HG03039 (cell line): ENCODE measurements around the gene SLC38A10.

Experiments used
- ATAC-seq: cut with Tn5 transposase; IDR thresholded peaks from one replicate; pipeline ENCODE4 v1.9.1; 2021; ENCODE audit warnings: mild to moderate bottlenecking, moderate library complexity; ENCODE audit not compliant: unreplicated experiment

Gene SLC38A10

DNA sequence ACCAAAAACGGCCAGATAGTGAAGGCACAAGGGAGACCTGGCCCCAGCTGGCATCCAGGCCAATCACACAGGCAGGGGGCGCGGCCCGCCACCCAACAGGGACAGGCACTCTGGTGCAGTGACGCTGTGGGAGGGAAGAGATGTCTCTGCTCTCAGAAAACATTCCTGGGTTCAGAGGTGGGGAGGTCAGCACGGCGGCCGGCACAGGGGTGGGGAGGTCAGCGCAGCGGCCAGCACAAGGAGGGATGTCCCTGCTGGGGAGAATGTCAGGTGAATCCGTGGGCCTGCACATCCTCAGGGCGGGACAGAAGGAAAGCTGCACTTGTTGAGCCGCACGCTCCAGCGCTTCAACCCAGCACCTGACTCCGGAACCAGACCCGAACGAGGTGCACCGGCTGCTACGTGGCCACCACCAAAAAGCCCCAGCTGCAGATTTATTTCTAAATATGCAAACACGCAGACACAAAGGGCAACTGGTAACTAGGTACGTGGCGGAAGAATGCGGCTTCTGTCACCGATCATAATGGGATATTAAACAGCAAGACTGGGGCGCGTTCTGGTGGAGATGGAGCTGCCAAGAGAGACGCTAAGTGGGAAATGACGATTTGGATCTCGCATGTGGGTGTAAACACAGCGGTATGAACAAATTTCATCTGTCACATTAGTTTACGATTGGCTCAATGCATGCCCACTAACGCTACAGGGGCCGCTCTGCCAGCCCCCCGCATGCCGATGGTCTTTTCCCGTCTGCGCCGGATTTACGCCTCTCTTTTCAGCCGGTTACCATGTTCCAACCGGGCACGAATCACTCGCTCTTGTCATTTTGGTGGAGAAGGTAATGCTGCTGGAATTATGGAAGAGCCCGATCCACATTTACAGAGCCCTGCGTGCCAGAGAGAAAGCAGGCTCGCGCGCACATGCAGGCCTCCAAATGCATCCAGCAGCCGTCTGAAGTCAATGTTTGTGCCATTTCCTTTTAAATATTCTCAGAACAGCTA, 15.5 kb downstream of the SLC38A10 start:
- ATAC-seq, result no peak

DNA sequence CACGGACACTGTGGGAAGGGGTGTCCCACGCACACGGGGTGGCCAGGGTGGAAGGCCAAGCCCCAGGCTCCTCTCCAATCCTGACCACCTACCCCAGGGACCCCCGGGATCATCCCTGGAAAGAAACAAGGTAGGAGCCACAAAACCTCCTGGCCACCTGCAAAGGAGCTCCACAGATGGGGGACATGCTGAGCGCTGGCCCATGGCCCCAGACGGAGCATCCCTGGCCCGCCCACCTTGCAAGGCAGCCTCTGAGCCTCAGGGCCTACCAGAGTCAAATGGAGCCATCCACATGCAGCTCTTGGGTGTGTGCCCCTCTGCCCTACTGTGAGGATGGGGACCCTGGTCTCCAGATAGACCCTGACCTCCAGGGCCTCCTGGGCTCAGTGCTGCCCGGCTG, 16.3 kb downstream of the SLC38A10 start:
- no peak for ATAC-seq

DNA sequence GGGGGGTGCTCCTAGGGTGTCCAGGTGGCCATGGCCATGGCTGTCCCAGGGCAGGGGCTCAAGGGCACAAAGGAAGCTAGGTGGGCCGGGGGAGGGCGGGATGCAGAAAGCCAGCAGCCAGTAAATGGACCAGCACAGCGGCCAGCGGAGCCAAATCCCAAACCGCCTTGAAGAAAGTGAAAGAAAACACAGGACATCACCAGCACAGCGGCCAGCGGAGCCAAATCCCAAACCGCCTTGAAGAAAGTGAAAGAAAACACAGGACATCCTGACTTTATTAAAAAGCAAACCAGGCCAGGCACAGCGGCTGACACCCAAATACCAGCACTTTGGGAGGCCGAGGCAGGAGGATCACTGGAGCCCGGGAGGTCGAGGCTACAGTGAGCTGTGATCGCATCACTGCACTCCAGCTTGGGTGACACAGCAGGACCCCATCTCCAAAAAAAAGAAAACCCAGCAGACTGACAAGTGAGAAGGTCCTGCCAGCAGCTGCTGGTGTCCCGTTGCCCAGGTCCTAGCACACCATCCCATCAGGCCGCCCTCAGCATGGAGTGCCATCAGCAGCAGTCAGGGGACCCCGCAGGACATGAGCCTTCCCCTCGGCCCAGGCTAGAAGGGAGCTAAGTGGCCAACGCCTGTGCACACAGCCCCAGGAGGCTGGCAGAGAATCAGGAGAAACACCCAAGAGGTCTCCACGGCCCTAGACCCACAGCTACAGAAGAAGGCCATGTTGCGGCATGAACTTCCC, 17.0 kb downstream of the SLC38A10 start:
- no peak for ATAC-seq

DNA sequence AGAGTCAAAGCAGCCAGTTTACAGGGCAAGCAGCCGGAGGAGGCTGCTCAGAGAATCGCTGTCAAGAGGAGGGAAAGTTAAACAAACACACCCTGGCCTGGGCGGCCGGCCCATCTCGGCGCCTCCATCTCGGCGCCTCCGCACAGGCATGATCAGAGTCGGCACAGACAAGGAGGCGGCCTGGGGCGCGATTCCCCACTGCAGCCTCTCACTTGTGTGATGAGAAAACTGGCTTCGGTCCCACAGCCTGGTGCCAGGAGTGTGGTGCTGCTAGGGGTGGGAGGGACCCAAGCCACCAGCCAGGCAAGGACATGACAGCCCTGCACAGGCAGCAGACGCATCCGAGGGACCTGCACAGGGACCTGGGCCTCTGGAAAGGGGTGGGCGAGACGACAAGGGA, 17.7 kb downstream of the SLC38A10 start:
- no peak for ATAC-seq

DNA sequence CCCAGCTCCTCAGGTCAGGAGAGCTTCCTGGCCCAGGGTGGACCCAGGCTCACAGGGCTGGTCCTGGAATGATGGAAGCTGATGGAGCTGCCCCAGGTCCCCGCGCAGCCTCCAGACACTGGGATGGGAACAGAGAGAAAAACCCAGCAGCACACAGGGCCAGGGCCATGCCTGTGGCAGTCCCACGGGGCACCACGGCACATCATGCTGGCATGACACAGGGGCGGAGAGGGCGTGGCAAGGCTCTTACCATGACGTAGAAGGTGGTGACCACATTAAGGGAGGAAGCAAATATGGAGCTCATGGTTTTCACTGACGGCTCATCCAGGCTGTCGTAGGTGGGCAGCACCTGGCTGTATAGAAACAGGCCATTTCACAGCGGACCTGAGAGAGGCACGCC, 18.3 kb downstream of the SLC38A10 start:
- ATAC-seq, result no peak

DNA sequence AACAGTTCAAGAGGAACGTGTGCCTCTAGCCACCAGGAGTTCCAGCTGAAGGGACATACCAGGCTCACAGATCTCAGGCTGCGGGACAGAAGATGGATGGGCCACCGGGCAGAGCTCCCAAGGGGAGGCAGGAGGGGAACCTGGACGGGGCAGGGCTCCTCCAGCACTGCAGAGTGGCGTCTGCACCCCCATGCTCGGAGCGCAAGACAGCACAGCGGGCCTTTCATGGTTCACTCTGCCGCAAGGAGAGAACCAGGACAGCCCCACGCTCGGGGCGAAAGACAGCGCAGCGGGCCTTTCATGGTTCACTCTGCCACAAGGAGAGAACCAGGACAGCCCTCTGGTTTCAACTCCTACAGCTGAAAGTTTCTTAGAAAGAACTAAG, 20.6 kb downstream of the SLC38A10 start:
- ATAC-seq, result no peak

GRCh38 chr17:81273698-81274470, 21.2 kb downstream of the SLC38A10 start:
- ATAC-seq, result no peak

- no peak for ATAC-seq
These were observed 22.5 kb downstream of the SLC38A10 start for GRCh38 chr17:81272616-81273015.

GRCh38 chr17:81271226-81271625, 23.9 kb downstream of the SLC38A10 start:
- ATAC-seq, result no peak

DNA sequence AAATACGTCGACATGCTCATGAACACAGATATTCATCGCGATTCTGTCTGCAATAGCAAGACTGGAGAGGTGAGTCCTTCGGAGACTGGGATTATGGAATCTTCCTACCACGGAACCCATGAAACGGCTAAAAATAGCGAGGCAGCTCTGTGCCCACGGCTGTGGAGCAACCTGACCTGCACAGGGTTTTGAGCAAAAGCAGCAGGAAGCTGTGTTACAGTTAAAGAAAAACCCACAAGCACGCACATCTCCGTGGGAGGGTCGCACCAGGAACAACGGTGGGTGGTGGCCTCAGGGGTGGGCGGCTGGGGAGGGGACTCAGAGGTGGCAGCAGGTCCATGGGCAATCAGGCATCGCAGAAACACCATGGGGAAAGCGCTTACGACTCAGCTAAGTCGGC, 24.8 kb downstream of the SLC38A10 start:
- no peak for ATAC-seq

DNA sequence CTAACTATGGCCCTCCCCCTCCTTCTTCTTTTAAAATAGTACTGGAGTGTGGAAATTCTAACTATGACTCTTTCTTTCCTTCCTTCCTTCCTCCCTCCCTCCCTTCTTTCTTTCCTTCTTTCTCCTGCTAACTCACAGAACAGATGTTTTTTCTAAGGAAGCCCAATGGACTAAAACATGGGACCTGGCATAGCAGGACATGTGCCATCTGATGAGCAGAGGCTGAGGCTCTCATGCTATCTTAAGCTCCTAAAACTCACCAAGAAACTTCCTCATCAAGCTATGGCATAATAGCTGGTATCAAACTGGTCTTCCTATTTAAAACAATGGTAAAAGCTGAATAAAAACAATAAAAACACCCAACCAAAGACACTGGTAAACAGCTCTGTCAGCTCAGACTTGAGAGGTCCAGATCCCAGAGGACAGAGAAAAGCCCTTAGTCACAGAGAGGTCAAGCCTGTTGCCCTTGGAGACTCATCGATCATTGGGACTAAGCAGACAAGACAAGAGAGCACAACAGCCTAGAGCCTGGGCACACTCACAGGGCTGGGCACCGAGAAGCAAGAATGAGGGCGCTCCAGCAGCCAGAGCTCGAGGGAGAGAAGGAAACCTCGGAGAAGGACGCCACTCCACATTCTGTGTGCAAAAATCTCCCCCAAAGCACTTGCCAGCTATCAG, 27.6 kb downstream of the SLC38A10 start:
- ATAC-seq, result no peak

GRCh38 chr17:81265576-81265975, 29.5 kb downstream of the SLC38A10 start:
- no peak for ATAC-seq

- no peak for ATAC-seq
These were observed 30.5 kb downstream of the SLC38A10 start for GRCh38 chr17:81264640-81265039.

DNA sequence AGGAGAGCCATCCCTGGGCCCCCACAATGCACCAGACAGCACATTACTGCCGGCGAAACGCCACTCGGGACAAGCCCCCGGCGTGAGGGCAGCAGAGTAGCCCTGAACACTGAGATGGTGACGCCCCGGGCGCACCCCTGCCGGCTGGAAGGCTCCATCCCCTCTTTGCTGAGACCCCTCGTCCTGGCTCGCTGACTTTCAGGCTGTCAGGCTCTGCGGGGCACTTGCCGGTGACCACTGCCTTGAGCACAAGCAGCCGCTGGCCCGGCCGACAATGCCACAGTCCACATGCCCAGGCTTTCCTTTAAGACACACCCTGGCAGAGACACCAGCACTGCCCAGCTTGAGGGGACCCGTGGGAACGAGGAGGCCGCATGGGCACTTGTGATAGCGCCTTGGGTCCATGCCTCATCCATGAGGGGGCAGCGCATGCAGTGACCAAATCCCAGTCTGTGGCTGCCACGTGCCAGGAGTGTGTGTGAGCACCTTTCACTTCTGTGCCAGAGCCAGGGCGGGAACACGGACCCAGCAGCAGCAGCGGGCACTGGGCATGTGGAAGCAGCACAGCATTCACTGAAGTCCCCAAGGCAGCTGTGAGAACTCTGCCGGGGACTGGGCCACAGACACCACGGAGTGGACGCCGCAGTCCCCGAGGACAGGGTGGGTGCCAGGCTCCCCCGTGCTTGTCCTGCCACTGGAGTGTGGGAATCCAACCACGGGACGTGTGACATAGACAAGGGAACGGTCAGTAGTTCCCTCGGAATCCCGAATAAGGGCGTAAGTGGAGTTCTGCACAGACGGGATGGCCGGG, 31.5 kb downstream of the SLC38A10 start:
- no peak for ATAC-seq

GRCh38 chr17:81261582-81262336, 33.3 kb downstream of the SLC38A10 start:
- ATAC-seq, result no peak

- no peak for ATAC-seq
These were observed 34.0 kb downstream of the SLC38A10 start for GRCh38 chr17:81261096-81261495.

DNA sequence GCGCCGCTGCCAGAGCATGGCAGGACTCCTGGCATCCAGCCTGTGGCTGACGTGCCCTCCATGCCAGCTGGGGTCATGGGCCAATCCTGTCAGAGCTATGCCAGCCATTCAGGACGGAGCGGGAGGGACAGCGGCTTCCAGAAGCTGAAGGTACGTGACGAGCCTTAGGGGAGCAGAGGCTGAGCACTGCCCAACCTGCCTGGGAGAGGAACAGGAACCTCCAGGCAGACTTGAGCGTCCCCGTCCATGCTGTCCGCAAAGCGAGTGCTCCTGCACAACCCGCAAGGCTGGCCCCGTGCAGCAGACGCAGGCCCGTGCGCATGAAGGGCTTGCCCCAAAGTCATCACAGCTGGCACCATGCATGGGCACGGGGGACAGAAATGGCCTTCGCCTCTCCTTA, 34.5 kb downstream of the SLC38A10 start:
- no peak for ATAC-seq

- no peak for ATAC-seq
These were observed 34.9 kb downstream of the SLC38A10 start for GRCh38 chr17:81260171-81260570.

DNA sequence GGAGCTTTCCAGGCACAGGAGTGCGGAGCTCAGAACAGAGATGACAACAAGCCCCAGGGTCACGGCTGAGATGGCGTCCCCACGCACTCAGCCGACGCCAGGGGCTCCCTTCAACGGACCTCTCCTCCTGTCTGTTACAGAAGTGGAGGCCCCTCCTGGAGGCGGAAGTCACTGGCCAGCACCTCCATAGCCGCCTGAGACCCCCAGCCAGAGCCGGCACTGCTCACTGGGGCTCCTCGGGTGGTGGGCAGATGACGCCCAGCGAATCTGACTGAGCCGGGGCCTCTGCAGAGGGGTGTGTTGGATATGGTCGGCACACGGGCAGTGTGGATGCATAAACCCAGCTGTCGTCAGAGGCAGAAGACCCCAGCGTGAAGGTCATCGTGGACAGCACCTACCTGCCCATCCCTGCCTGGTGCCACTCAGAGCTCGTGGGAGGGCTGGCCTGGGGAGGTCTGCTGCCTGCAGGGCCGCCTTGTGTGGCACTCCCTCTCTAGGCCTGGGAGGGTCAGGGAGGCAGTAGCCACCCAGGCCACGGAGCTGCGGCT, 36.0 kb downstream of the SLC38A10 start:
- ATAC-seq, result no peak
